Hair follicle dermal papilla cell (primary cell): Measurements from ENCODE around the gene NME8. TPM values are rescaled to one million over a fixed set of nuclear protein-coding genes. Genes with fewer than 3 reads are reported as not detected.

Source experiments
- total RNA-seq: library from RNA; depleted of rRNA; stranded (reverse); fragments of >200 nt; gene quantifications from 2 replicates; pipeline ENCODE4 v1.2.3, GENCODE V29; 2012

The NME8 gene, protein sequence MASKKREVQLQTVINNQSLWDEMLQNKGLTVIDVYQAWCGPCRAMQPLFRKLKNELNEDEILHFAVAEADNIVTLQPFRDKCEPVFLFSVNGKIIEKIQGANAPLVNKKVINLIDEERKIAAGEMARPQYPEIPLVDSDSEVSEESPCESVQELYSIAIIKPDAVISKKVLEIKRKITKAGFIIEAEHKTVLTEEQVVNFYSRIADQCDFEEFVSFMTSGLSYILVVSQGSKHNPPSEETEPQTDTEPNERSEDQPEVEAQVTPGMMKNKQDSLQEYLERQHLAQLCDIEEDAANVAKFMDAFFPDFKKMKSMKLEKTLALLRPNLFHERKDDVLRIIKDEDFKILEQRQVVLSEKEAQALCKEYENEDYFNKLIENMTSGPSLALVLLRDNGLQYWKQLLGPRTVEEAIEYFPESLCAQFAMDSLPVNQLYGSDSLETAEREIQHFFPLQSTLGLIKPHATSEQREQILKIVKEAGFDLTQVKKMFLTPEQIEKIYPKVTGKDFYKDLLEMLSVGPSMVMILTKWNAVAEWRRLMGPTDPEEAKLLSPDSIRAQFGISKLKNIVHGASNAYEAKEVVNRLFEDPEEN
- not detected in 2 replicates for total RNA-seq

DNA sequence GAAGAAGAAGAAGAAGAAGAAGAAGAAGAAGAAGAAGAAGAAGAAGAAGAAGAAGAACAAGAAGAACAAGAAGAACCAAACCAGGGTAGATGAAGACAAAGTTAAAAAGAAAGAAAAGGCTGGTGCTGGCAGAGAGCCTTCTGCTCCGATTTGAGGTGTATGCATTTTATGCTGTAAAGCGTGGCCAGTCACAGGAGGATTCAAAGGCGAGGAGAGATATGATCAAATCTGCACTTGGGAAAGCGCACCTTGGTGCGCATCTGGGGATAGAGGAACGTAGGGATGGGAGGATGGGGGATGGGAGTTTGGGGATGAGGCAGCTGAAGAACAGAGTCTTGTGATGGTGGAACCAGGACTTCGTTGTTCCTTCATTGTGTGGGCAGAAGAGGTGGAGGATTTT lies at the start of gene NME8:
Gene NME8 (plus strand): TSS at position 301 of the 400 bp plus-strand sequence. CDS start 1,670 bp downstream, outside the sequence.

DNA sequence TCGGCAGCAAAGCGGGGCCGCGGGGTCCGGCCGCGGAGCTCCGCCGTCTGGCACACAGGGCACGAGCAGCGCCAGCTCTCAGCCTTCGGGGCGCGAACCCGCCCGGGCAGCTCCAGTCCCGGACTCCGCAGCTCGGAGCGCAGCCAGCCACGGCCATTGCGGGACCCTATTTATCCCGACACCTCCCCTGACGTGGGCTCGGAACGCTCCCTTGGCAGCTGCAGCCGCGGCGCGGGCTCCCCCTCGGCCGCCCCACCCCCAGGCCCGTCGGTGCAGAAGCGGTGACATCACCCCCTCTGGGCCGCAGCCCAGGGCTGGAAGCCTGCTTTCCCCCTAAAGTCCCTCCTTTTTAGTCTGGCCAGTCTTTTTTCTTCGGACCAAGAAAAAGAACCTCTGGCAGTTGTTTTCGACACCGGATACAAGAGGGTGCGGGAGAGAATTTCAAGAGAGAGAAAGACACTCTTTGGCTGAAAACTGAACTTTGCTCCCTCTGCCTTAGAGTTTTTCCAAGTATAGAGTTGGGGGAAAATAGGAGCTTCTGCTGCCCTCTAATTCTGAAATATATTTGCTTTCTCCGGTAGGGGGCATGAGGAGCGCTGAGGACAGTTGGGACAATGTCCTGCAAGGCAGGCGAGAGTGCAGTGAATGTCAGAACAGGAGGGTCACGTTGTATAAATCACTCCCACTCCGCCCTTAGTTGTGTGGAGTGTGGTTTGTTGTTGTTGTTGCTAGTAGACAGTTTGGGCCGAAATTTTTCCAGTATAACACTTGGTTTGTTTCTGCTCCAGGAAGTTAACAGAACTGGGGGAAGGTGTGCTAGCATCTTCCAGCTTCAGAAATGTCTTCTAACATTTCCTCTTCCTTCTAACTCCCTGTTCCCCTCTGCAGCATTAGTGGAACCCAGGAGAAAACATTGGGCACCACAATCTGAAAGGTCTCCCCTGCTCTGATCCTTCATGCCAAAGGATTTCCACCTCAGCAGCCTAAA lies 68.6 kb downstream of the NME8 start, which contains the start of gene SFRP4:
Gene SFRP4 (minus strand): TSS at position 145 of the 988 bp plus-strand sequence. CDS start 280 bp downstream, outside the sequence.

DNA sequence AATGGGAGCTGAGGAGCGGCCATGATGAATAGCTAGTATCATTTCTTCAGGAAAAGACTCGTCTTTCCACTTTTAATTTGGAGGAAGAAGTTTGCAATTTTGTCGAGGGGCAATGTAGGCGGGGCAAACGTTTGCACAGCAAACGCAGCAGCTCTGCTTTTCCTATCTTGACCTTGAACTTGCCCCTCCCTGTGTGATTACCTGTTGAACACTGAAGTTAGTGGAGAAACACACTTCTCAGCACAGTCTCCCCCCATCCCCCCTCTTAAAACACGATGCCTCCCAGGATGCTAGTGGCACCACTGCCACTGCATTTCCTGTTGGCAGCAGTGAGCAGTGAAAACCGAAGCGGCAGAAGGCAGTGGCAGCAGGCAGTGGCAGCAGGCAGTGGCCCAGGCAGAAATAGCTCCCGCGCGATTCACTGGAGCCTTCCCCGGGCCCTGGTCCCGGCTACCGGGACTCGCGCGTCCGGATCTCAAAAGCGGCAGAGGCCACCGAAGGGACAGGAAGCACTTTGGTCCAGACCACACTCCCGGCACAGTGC lies 72.0 kb downstream of the NME8 start, which contains the start of gene EPDR1:
Gene EPDR1 (plus strand): TSS at position 336 of the 544 bp plus-strand sequence. CDS start 300 bp downstream, outside the sequence.

Other genes with a start within 250 kb of the NME8 start
- not detected in 2 replicates for gene GPR141, start 164.8 kb upstream of the NME8 start, total RNA-seq
- gene SFRP4, start 68.2 kb downstream of the NME8 start, total RNA-seq: 0.16 and 0.36 TPM in 2 replicates
- 19.8 and 32.2 TPM in 2 replicates for gene EPDR1, start 72.0 kb downstream of the NME8 start, total RNA-seq